Thyroid gland (tissue), 4 donors: Measurements from ENCODE around the gene NUDT22.

ENCODE experiments used
- CTCF ChIP-seq, 6 experiments: fragments of 200-600 bp in 3 of 6; fragments of 450-650 bp in 3 of 6; sonication (generic) in 3 of 6; IDR thresholded peaks; one replicate each; pipeline ENCODE4 v1.5.1; 2016 to 2019; ENCODE audit warnings: antibody characterized with exemption in 6 of 6, mild to moderate bottlenecking in 2 of 6, inconsistent platforms in 1 of 6, moderate library complexity in 1 of 6
- POLR2A ChIP-seq, 2 donors: fragments of 450-650 bp; IDR thresholded peaks; one replicate each; pipeline ENCODE4 v1.6.1; 2017; ENCODE audit warnings: antibody characterized with exemption in 2 of 2, mild to moderate bottlenecking in 2 of 2, moderate library complexity in 1 of 2

GRCh38 chr11:64216879-64217278 lies 9.2 kb upstream of the NUDT22 start:
- TF ChIP-seq CTCF (IDR thresholded peaks at IDR 0.05) (no peak), POLR2A (IDR thresholded peaks at IDR 0.05) (no peak)
